HepG2 (cell line): ENCODE data around the gene RUNDC1. TPM values are rescaled to one million over a fixed set of nuclear protein-coding genes. Genes with fewer than 3 reads are reported as not detected.

Source experiments
- AKAP8 ChIP-seq: sonication (generic); formaldehyde crosslinking; IDR thresholded peaks from 2 replicates; pipeline ENCODE4 v1.5.1; 2020; ENCODE audit warnings: mild to moderate bottlenecking, missing genetic modification reagents
- DNMT1 ChIP-seq: sonication (generic); formaldehyde crosslinking; IDR thresholded peaks from 2 replicates; pipeline ENCODE4 v1.5.1; 2020; ENCODE audit warnings: mild to moderate bottlenecking, missing genetic modification reagents
- HMGXB4 ChIP-seq, 2 experiments: sonication (generic) in 1 of 2; formaldehyde crosslinking in 1 of 2; IDR thresholded peaks; 2 replicates each; pipeline versions ENCODE4 v1.4.0 to v1.6.1; 2018 to 2020; ENCODE audit warnings: missing genetic modification reagents in 2 of 2, borderline replicate concordance in 1 of 2, low read depth in 1 of 2, mild to moderate bottlenecking in 1 of 2, missing biosample characterization in 1 of 2
- MEF2D ChIP-seq: sonication (generic); formaldehyde crosslinking; IDR thresholded peaks from 2 replicates; pipeline ENCODE4 v1.5.1; 2020; ENCODE audit warnings: mild to moderate bottlenecking, missing genetic modification reagents
- RAD21 ChIP-seq: fragments of 450-650 bp; formaldehyde crosslinking; IDR thresholded peaks from 2 replicates; pipeline ENCODE4 v1.5.0; 2020; ENCODE audit warnings: mild to moderate bottlenecking
- SAP130 ChIP-seq: IDR thresholded peaks from 2 replicates; pipeline ENCODE4 v1.6.1; 2016; ENCODE audit warnings: low read depth
- SATB2 ChIP-seq: sonication (generic); formaldehyde crosslinking; IDR thresholded peaks from 2 replicates; pipeline ENCODE4 v1.5.0; 2020; ENCODE audit warnings: missing genetic modification reagents
- SNAPC2 ChIP-seq: sonication (generic); formaldehyde crosslinking; IDR thresholded peaks from 2 replicates; pipeline ENCODE4 v1.8.1; 2022; ENCODE audit warnings: mild to moderate bottlenecking, missing genetic modification reagents
- TARDBP ChIP-seq: sonication (generic); formaldehyde crosslinking; IDR thresholded peaks from 2 replicates; pipeline ENCODE4 v1.8.0; 2022; ENCODE audit warnings: mild to moderate bottlenecking, missing genetic modification reagents
- ZNF180 ChIP-seq: sonication (generic); formaldehyde crosslinking; IDR thresholded peaks from 2 replicates; pipeline ENCODE4 v1.4.0; 2020; ENCODE audit warnings: low read depth, missing genetic modification reagents, borderline replicate concordance
- ZNF329 ChIP-seq: sonication (generic); formaldehyde crosslinking; IDR thresholded peaks from 2 replicates; pipeline ENCODE4 v1.9.0; 2021; ENCODE audit warnings: low read depth, mild to moderate bottlenecking, missing genetic modification reagents
- ZNF44 ChIP-seq: sonication (generic); formaldehyde crosslinking; IDR thresholded peaks from 2 replicates; pipeline ENCODE4 v1.5.1; 2020; ENCODE audit warnings: mild to moderate bottlenecking, missing genetic modification reagents
- ZNF569 ChIP-seq: sonication (generic); formaldehyde crosslinking; IDR thresholded peaks from 2 replicates; pipeline ENCODE4 v1.5.0; 2020; ENCODE audit warnings: mild to moderate bottlenecking, missing genetic modification reagents, moderate library complexity, borderline replicate concordance
- ZNF646 ChIP-seq: sonication (generic); formaldehyde crosslinking; IDR thresholded peaks from 2 replicates; pipeline ENCODE4 v1.9.0; 2021; ENCODE audit warnings: mild to moderate bottlenecking, missing genetic modification reagents
- polyA plus RNA-seq, 8 experiments: library from polyadenylated mRNA; depleted of rRNA in 3 of 8; stranded (reverse) in 7 of 8; unstranded in 1 of 8; fragments of >200 nt; fragmentation: Illumina TruSeq in 4 of 8; extraction: Trizol in 4 of 8; gene quantifications; 2 replicates each; pipeline versions ENCODE4 v1.2.1 to v1.2.3, GENCODE V29; 2011 to 2016; ENCODE audit warnings: low read depth in 4 of 8, missing spikeins in 1 of 8, mixed read lengths in 1 of 8; ENCODE audit not compliant: insufficient read depth in 1 of 8
- total RNA-seq, 5 experiments: library from RNA; depleted of rRNA; stranded (reverse); fragments of >200 nt; fragmentation: Illumina TruSeq; extraction: Trizol; gene quantifications; 2 replicates each; pipeline ENCODE4 v1.2.3, GENCODE V29; 2016; ENCODE audit warnings: low read depth in 1 of 5
- TF ChIP-seq, protein P1 (sequence below): sonication (generic); formaldehyde crosslinking; IDR thresholded peaks from 2 replicates; pipeline ENCODE4 v1.5.1; 2020; ENCODE audit warnings: missing genetic modification reagents, mild to moderate bottlenecking, borderline replicate concordance
- TF ChIP-seq, protein P2 (sequence below): sonication (generic); formaldehyde crosslinking; IDR thresholded peaks from 2 replicates; pipeline ENCODE4 v1.4.0; 2020; ENCODE audit warnings: missing genetic modification reagents

RUNDC1 gene
- total and polyA plus RNA-seq, 2 of the 13 experiments (the other 11 are each of a cell fraction or from before 2014, with no cell fraction given): 10.3 to 11.4 TPM

GRCh38 chr17:43021741-43022512, 41.6 kb downstream of the RUNDC1 start, which contains the start of gene VAT1 (continued):
- TF ChIP-seq, protein P1, sequence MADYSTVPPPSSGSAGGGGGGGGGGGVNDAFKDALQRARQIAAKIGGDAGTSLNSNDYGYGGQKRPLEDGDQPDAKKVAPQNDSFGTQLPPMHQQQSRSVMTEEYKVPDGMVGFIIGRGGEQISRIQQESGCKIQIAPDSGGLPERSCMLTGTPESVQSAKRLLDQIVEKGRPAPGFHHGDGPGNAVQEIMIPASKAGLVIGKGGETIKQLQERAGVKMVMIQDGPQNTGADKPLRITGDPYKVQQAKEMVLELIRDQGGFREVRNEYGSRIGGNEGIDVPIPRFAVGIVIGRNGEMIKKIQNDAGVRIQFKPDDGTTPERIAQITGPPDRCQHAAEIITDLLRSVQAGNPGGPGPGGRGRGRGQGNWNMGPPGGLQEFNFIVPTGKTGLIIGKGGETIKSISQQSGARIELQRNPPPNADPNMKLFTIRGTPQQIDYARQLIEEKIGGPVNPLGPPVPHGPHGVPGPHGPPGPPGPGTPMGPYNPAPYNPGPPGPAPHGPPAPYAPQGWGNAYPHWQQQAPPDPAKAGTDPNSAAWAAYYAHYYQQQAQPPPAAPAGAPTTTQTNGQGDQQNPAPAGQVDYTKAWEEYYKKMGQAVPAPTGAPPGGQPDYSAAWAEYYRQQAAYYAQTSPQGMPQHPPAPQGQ: no peak
- TF ChIP-seq SAP130 (CRISPR knock-in tag) (peak; percentile 94), ZNF44 (CRISPR knock-in tag) (peak; percentile 73; the same call in 1 of the 2 replicates), HMGXB4 (CRISPR knock-in tag; IDR thresholded peaks at IDR 0.05; ENCODE audit: borderline replicate concordance in 1 of 2, low read depth in 1 of 2) (peak; percentile 91 to 96), MEF2D (CRISPR knock-in tag) (no peak), SNAPC2 (CRISPR knock-in tag) (peak; percentile 98), ZNF180 (CRISPR knock-in tag) (peak; percentile 77), ZNF329 (CRISPR knock-in tag) (peak; percentile 21; the same call in 1 of the 2 replicates), DNMT1 (CRISPR knock-in tag) (peak; percentile 71; the same call in 1 of the 2 replicates), TARDBP (CRISPR knock-in tag) (peak; percentile 76; the same call in 1 of the 2 replicates), ZNF569 (CRISPR knock-in tag) (no peak), SATB2 (CRISPR knock-in tag) (0 out of 2 replicates have a peak, but pooled peaks have one; percentile 29), AKAP8 (CRISPR knock-in tag) (peak; percentile 87), ZNF646 (CRISPR knock-in tag) (no peak), RAD21 (peak; percentile 45)
- TF ChIP-seq, protein P2, sequence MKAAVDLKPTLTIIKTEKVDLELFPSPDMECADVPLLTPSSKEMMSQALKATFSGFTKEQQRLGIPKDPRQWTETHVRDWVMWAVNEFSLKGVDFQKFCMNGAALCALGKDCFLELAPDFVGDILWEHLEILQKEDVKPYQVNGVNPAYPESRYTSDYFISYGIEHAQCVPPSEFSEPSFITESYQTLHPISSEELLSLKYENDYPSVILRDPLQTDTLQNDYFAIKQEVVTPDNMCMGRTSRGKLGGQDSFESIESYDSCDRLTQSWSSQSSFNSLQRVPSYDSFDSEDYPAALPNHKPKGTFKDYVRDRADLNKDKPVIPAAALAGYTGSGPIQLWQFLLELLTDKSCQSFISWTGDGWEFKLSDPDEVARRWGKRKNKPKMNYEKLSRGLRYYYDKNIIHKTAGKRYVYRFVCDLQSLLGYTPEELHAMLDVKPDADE (CRISPR knock-in tag): peak; percentile 74; the same call in 1 of the 2 replicates
